GM23338 (cell line): ENCODE results near the gene CHST11. TPM values are rescaled to one million over a fixed set of nuclear protein-coding genes. Genes with fewer than 3 reads are reported as not detected.

Experiments used
- ATAC-seq: fragments of 200-7000 bp; cut with Tn5 transposase; 3 replicates; pipeline ENCODE4 v1.9.1; 2020
- DNase-seq: peaks from one replicate; pipeline ENCODE4 v3.0.0-alpha.2; 2015; ENCODE audit warnings: low spot score
- H2AFZ ChIP-seq: fragments of 200-600 bp; sonication (generic); 2 replicates; pipeline ENCODE4 v1.8.0; 2016; ENCODE audit warnings: antibody characterized with exemption, mild to moderate bottlenecking, moderate library complexity
- H3F3A ChIP-seq: fragments of 200-600 bp; sonication (generic); replicated peaks from 2 replicates; pipeline ENCODE4 v1.8.0; 2017; ENCODE audit warnings: antibody characterized with exemption, mixed run types, low read depth
- H3K27ac ChIP-seq: fragments of 200-600 bp; sonication (generic); 2 replicates; pipeline ENCODE4 v1.6.1; 2016; ENCODE audit warnings: low read depth
- H3K27me3 ChIP-seq: fragments of 200-600 bp; sonication (generic); 2 replicates; pipeline ENCODE4 v1.8.0; 2016; ENCODE audit warnings: mild to moderate bottlenecking, mixed run types, moderate library complexity; ENCODE audit not compliant: insufficient read depth
- H3K36me3 ChIP-seq: fragments of 200-600 bp; sonication (generic); 2 replicates; pipeline ENCODE4 v1.8.0; 2016; ENCODE audit warnings: mild to moderate bottlenecking; ENCODE audit not compliant: insufficient read depth
- H3K4me1 ChIP-seq: fragments of 200-600 bp; sonication (generic); 2 replicates; pipeline ENCODE4 v1.8.0; 2016; ENCODE audit warnings: mild to moderate bottlenecking, moderate library complexity; ENCODE audit not compliant: insufficient read depth
- H3K4me2 ChIP-seq: fragments of 200-600 bp; sonication (generic); 2 replicates; pipeline ENCODE4 v1.7.1; 2017; ENCODE audit warnings: mixed run types
- H3K4me3 ChIP-seq: fragments of 200-600 bp; sonication (generic); 2 replicates; pipeline ENCODE4 v1.6.1; 2016; ENCODE audit warnings: mixed run types
- H3K79me2 ChIP-seq: fragments of 200-600 bp; sonication (generic); replicated peaks from 2 replicates; pipeline ENCODE4 v1.8.0; 2017; ENCODE audit warnings: mild to moderate bottlenecking; ENCODE audit not compliant: insufficient read depth
- H3K9me2 ChIP-seq: fragments of 200-600 bp; sonication (generic); 2 replicates; pipeline ENCODE4 v1.8.0; 2017; ENCODE audit not compliant: insufficient read depth
- H4K20me1 ChIP-seq: fragments of 200-600 bp; sonication (generic); replicated peaks from 2 replicates; pipeline ENCODE4 v1.8.0; 2017; ENCODE audit warnings: mild to moderate bottlenecking; ENCODE audit not compliant: insufficient read depth
- H3K27ac Mint-ChIP-seq: 2 replicates; pipeline ENCODE4 v1.8.0; 2020; ENCODE audit warnings: inconsistent platforms, mild to moderate bottlenecking, moderate library complexity, mixed read lengths
- H3K27me3 Mint-ChIP-seq: 3 replicates; pipeline ENCODE4 v1.8.0; 2022; ENCODE audit warnings: low read depth, mild to moderate bottlenecking, moderate library complexity, mixed read lengths, inconsistent platforms; ENCODE audit not compliant: insufficient read depth, poor library complexity
- H3K36me3 Mint-ChIP-seq: 3 replicates; pipeline ENCODE4 v1.8.0; 2021; ENCODE audit warnings: low read depth, mild to moderate bottlenecking, inconsistent platforms, moderate library complexity, mixed read lengths
- H3K4me1 Mint-ChIP-seq: 3 replicates; pipeline ENCODE4 v1.8.0; 2020; ENCODE audit warnings: mild to moderate bottlenecking, inconsistent platforms, mixed read lengths
- H3K4me3 Mint-ChIP-seq: 3 replicates; pipeline ENCODE4 v1.8.0; 2021; ENCODE audit warnings: moderate library complexity, mild to moderate bottlenecking, inconsistent platforms, mixed read lengths
- H3K9me3 Mint-ChIP-seq: 3 replicates; pipeline ENCODE4 v1.8.0; 2020; ENCODE audit warnings: moderate library complexity, mild to moderate bottlenecking, inconsistent platforms, mixed read lengths
- CREB1 ChIP-seq: fragments of 250-450 bp; sonication (Bioruptor Pico); IDR thresholded peaks from 2 replicates; pipeline ENCODE4 v1.5.0; 2020; ENCODE audit warnings: low read depth, mild to moderate bottlenecking, moderate library complexity
- EZH2 ChIP-seq: fragments of 200-600 bp; sonication (generic); IDR thresholded peaks from one replicate; pipeline ENCODE4 v1.8.0; 2017; ENCODE audit warnings: antibody characterized with exemption, mild to moderate bottlenecking, low read depth; ENCODE audit not compliant: unreplicated experiment
- EZH2phosphoT487 ChIP-seq: fragments of 200-600 bp; sonication (generic); IDR thresholded peaks from one replicate; pipeline ENCODE4 v1.8.1; 2018; ENCODE audit warnings: antibody characterized with exemption; ENCODE audit not compliant: unreplicated experiment
- JUNB ChIP-seq: IDR thresholded peaks from one replicate; pipeline ENCODE4 v1.6.1; 2016; ENCODE audit warnings: antibody characterized with exemption; ENCODE audit not compliant: unreplicated experiment
- NANOG ChIP-seq: IDR thresholded peaks from 2 replicates; pipeline ENCODE4 v1.6.1; 2016; ENCODE audit warnings: antibody characterized with exemption, borderline replicate concordance
- POLR2AphosphoS5 ChIP-seq: IDR thresholded peaks from 2 replicates; pipeline ENCODE4 v1.6.1; 2016; ENCODE audit warnings: antibody characterized with exemption, low read depth
- STAT1 ChIP-seq: IDR thresholded peaks from one replicate; pipeline ENCODE4 v1.6.1; 2016; ENCODE audit warnings: antibody characterized with exemption; ENCODE audit not compliant: unreplicated experiment
- ZNF114 ChIP-seq: fragments of 250-450 bp; sonication (Bioruptor Pico); IDR thresholded peaks from 2 replicates; pipeline ENCODE4 v1.5.0; 2020; ENCODE audit warnings: mild to moderate bottlenecking, moderate library complexity
- ZNF331 ChIP-seq: fragments of 250-450 bp; sonication (Bioruptor Pico); IDR thresholded peaks from 2 replicates; pipeline ENCODE4 v1.5.0; 2020; ENCODE audit warnings: low read depth, mild to moderate bottlenecking, moderate library complexity
- polyA plus RNA-seq: library from polyadenylated mRNA; unstranded; fragments of >200 nt; fragmentation: Nextera tagmentation; extraction: Ambion mirVana; gene quantifications from 2 replicates; pipeline ENCODE4 v1.2.1, GENCODE V29; 2016
- total RNA-seq: library from RNA; depleted of rRNA; stranded (reverse); fragments of >200 nt; shearing (Covaris generic); gene quantifications from 2 replicates; pipeline ENCODE4 v1.2.3, GENCODE V29; 2014
- TF ChIP-seq, protein P1 (sequence below), 2 experiments: fragments of 200-600 bp in 1 of 2; sonication (generic) in 1 of 2; conservative IDR thresholded peaks; 2 replicates each; pipeline versions ENCODE4 v1.5.1 to v1.6.1; 2016 to 2017; ENCODE audit warnings: antibody characterized with exemption in 2 of 2, low read depth in 2 of 2, mild to moderate bottlenecking in 2 of 2, moderate library complexity in 1 of 2
- TF ChIP-seq, protein P2 (sequence below): IDR thresholded peaks from one replicate; pipeline ENCODE4 v1.6.1; 2018; ENCODE audit warnings: antibody characterized with exemption; ENCODE audit not compliant: unreplicated experiment

CHST11 gene
- total and polyA plus RNA-seq, 2 experiments from 2014 or later: 7.7 to 25.7 TPM

DNA sequence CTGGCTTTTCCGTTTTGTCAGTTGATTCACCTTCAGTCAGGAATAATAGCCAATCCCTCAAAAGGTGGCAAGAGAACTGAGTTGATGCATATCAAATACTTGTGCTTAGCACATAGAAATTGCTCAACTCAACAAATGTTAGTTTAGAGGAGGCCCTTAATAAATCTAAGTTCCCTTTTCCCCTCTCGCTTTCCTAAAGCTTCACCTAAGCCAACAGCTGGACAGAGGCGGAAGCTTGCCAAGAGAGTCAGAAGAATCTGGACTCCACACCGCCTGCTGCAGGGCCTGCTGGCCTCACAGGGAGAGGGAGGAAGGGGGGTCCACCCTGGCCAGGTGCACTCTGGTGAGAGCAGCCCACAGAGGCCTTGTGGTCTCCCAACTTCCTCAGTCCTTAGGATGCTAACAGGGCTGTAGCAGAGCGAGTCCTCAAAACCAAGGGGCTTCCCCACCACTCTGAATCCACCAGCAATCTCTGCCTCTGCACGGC lies 213.1 kb downstream of the CHST11 start (continued):
- TF ChIP-seq, protein P1, sequence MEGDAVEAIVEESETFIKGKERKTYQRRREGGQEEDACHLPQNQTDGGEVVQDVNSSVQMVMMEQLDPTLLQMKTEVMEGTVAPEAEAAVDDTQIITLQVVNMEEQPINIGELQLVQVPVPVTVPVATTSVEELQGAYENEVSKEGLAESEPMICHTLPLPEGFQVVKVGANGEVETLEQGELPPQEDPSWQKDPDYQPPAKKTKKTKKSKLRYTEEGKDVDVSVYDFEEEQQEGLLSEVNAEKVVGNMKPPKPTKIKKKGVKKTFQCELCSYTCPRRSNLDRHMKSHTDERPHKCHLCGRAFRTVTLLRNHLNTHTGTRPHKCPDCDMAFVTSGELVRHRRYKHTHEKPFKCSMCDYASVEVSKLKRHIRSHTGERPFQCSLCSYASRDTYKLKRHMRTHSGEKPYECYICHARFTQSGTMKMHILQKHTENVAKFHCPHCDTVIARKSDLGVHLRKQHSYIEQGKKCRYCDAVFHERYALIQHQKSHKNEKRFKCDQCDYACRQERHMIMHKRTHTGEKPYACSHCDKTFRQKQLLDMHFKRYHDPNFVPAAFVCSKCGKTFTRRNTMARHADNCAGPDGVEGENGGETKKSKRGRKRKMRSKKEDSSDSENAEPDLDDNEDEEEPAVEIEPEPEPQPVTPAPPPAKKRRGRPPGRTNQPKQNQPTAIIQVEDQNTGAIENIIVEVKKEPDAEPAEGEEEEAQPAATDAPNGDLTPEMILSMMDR (conservative IDR thresholded peaks at IDR 0.05; ENCODE audit: low read depth in 2 of 2): no peak
- TF ChIP-seq, protein P2, sequence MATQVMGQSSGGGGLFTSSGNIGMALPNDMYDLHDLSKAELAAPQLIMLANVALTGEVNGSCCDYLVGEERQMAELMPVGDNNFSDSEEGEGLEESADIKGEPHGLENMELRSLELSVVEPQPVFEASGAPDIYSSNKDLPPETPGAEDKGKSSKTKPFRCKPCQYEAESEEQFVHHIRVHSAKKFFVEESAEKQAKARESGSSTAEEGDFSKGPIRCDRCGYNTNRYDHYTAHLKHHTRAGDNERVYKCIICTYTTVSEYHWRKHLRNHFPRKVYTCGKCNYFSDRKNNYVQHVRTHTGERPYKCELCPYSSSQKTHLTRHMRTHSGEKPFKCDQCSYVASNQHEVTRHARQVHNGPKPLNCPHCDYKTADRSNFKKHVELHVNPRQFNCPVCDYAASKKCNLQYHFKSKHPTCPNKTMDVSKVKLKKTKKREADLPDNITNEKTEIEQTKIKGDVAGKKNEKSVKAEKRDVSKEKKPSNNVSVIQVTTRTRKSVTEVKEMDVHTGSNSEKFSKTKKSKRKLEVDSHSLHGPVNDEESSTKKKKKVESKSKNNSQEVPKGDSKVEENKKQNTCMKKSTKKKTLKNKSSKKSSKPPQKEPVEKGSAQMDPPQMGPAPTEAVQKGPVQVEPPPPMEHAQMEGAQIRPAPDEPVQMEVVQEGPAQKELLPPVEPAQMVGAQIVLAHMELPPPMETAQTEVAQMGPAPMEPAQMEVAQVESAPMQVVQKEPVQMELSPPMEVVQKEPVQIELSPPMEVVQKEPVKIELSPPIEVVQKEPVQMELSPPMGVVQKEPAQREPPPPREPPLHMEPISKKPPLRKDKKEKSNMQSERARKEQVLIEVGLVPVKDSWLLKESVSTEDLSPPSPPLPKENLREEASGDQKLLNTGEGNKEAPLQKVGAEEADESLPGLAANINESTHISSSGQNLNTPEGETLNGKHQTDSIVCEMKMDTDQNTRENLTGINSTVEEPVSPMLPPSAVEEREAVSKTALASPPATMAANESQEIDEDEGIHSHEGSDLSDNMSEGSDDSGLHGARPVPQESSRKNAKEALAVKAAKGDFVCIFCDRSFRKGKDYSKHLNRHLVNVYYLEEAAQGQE: no peak

DNA sequence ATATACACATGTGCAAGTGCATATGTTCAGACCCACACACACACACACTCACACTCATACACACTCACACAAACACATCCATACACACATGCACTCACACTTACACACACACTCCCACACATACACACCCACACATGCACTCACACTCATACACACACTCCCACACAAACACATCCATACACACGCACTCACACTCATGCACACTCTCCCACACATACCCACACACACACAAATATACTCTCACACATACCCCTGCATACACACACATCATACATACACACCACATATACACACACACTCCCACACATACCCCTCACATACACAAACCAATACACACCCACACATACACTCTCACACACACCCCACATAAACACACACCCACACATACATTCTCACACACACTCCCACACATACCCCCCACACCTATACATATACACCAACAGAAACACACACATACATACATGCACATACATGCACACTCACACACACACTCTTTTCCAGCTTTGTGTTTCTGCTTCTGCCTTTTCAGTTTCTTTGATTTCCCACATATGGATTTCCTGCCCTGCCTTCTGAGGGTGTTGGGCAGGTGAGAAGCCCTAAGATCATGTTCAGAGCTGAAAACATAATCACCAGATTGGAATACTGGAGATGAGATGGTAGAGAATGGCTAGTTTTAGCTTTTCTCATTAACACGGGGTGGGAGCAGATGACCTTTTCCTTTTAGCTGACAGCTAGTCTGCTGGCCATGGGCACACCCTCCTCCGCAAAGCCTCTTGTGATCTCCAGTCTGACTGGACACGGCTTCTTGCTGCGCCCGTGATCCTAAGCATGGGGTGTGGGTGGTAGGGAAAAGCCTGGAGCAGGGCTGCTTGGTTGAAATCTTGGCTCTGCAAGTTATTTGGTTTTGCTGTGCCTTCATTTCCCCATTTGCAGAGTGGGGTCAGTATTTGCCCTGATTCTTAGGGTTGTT lies 214.0 kb downstream of the CHST11 start:
- Histone ChIP-seq H3K4me2 (no peak overlapping the region; the same call in 1 of the 2 replicates), H2AFZ (no peak overlapping the region), H3K4me3 (no peak overlapping the region), H4K20me1 (peaks cover 4% of the 10 kb centered on the region; the same call in 1 of the 2 replicates), H3K27ac (no peak overlapping the region; the same call in 1 of the 2 replicates), H3K27me3 (no peaks in the 10 kb centered on the region), H3K79me2 (no peaks in the 10 kb centered on the region), H3K9me2 (no peaks in the 10 kb centered on the region), H3K4me1 (peaks cover 12% of the 10 kb centered on the region), H3F3A (no peaks in the 10 kb centered on the region), H3K36me3 (no peaks in the 10 kb centered on the region)
- Mint-ChIP-seq H3K9me3 (no peaks in the 10 kb centered on the region), H3K4me3 (no peak overlapping the region), H3K27me3 (peaks cover 2% of the 10 kb centered on the region), H3K4me1 (peaks cover 29% of the 10 kb centered on the region), H3K36me3 (no peaks in the 10 kb centered on the region), H3K27ac (peak overlapping the region; percentile 76; the same call in 1 of the 2 replicates)
- ATAC-seq: no peak
- no peak for DNase-seq
- TF ChIP-seq ZNF114 (no peak), ZNF331 (CRISPR knock-in tag) (no peak), JUNB (no peak), CREB1 (CRISPR knock-in tag) (no peak), EZH2phosphoT487 (no peak), NANOG (no peak), EZH2 (no peak), POLR2AphosphoS5 (no peak), STAT1 (no peak)
- TF ChIP-seq, protein P2: no peak
- TF ChIP-seq, protein P1 (conservative IDR thresholded peaks at IDR 0.05; ENCODE audit: low read depth in 2 of 2): no peak
